ENCODE measurements around the gene KCNJ4.
"Not testable (repeated sequence)": the region's sequence is repeated elsewhere in the genome, so short reads cannot be mapped to it uniquely, and the experiment has no call there.

The KCNJ4 gene

DNA sequence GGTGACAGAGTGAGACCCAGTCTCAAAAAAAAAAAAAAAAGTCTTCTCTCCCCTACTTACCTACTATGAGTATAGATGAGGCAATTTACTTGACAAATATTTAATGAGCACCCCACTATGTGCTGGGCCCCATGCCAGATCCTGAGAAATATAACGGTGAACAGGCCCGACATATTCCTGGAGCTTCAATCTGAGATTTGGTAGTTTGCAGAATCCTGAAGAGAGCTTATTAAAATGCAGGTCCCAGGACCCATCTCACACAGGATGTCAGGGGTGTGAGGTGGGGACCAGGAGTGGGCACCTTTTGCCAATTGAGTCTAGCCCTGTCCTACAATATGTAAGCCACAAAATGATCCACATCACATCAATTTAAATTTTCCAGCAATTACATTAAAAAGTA lies 44.0 kb downstream of the KCNJ4 start:
- DNase-seq = no peak

DNA sequence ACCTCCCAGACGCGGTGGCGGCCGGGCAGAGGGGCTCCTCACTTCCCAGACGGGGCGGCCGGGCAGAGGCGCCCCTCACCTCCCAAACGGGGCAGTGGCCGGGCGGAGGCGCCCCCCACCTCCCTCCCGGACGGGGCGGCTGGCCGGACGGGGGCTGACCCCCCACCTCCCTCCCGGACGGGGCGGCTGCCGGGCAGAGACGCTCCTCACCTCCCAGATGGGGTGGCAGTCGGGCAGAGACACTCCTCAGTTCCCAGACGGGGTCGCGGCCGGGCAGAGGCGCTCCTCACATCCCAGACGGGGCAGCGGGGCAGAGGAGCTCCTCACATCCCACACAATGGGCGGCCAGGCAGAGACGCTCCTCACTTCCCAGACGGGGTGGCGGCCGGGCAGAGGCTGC lies 45.1 kb downstream of the KCNJ4 start:
- DNase-seq = not testable (repeated sequence)

DNA sequence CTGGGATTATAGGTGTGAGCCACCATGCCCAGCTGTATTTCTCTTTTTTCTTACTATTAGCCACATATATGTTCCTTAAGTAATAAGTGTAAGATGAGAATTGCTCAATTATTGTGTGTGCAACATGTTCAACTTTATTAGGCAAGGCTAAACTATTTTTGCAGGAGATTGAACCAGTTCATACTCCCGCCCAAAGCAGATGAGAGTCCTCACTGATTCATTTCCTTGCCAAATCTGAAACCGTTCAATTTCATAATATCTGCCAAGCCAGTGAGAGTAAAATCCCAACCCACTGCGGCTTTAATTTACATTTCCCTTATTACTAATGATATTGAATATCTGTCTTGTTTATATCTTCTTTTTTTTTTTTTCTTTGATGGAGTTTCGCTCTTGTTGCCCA lies 48.4 kb downstream of the KCNJ4 start:
- DNase-seq = no peak

DNA sequence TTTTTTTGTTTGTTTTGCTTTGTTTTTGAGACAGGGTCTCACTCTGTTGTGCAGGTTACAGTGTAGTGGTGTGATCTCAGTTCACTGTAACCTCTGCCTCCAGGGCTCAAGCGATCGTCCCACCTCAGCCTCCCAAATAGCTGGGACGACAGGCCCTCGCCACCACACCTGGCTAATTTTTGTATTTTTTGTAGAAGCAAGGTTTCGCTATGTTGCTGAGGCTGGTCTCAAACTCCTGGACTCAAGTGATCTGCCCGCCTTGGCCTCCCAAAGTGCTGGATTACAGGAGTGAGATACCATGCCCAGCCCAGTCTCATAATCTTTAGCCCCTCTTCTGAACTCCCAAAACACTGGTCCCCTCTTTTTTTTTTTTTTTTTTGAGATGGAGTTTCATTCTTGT lies 50.6 kb downstream of the KCNJ4 start:
- no peak for DNase-seq

DNA sequence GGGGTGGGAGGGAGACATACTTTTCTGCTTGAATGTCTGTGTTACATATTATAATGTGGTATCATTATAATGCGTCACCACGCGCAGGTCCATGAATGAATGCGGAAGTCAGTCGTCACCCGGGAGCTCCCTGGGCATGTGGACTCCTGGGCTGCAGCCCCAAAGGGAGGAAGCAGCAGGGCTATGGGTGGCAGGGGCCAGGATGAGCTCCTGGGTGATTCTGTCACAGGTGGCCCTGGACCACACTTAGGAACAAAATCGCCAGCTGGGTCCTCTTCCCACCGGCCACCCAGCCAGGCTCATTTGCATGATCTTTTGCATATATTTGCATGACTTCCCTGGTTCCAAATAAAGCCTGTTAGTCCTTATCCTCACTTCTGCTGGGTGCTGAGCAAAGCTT lies 51.2 kb downstream of the KCNJ4 start:
- DNase-seq = peak; percentile 95 to 96

DNA sequence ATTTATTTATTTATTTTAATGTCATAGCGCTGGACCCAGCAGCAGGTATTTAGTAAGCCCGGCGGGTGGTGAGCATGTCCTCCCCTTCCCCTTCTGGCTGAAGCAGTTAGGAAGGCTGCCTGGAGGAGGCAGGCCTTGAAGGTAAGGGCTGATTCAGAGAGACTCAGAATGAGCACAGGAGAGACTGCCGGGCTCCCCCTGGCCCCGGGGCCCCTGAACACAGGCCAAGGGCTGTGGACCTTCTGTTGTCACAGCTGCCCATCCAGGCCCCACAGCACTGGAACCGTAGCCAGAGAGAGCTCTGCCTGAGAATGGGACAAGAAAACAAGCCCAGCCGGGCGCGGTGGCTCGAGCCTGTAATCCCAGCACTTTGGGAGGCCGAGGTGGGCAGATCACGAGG lies 52.8 kb downstream of the KCNJ4 start:
- no peak for DNase-seq

DNA sequence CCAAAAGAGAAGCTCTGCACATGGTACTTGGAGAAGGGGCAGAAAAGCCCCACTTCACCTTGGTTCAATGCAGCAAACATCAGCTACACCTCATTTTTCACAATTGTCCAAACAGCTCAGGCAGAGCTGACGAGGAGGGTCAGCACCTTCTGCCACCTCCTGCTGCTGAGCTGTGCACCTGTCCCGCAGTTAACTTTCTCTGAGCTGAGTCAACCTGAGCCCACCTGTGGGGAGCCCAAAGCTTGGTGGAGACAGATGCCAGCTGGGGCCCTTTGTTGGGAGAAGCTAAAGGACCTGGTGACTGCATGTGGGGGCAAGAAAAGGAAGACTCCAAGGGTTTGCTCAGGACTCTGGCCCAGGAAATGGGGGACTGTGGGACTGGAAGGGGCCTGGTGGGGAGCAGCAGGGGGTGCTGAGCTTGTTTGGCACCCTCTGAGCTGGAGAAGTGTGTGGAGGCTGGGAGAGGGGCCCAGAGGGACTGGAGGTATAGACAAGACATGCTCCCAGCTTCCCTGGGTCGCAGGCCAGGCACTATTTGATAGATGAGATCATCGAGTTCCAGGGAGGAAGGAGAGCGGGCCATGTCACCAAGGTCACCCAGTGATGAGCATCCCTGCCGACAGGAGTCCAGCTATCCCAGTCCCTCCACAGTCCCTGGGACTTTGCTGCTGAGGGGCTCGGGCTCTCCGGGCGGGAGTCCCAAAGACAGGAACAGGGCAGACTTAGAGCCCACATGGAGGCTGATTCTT lies 53.5 kb downstream of the KCNJ4 start:
- DNase-seq = peak in 1 of 2 experiments; percentile 40

DNA sequence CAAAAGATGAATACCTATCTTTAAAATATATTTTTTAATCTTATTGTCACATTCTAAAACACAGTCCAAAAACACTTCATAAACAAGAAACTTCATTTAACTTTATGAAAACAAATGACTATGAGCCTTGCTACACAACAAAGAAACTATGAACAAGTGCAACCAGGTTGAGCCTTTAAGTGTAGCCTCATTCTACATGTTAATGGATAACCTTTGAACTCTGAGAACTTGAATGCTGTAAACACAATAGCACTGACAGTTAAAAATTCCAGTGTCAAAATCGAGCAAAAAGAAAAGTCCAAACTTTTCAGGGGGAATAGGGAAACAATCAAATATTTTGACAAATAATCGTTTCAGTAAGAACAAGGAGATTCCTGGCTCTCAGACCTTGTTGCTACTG lies 54.7 kb downstream of the KCNJ4 start:
- peak in 1 of 2 experiments; percentile 21 for DNase-seq

DNA sequence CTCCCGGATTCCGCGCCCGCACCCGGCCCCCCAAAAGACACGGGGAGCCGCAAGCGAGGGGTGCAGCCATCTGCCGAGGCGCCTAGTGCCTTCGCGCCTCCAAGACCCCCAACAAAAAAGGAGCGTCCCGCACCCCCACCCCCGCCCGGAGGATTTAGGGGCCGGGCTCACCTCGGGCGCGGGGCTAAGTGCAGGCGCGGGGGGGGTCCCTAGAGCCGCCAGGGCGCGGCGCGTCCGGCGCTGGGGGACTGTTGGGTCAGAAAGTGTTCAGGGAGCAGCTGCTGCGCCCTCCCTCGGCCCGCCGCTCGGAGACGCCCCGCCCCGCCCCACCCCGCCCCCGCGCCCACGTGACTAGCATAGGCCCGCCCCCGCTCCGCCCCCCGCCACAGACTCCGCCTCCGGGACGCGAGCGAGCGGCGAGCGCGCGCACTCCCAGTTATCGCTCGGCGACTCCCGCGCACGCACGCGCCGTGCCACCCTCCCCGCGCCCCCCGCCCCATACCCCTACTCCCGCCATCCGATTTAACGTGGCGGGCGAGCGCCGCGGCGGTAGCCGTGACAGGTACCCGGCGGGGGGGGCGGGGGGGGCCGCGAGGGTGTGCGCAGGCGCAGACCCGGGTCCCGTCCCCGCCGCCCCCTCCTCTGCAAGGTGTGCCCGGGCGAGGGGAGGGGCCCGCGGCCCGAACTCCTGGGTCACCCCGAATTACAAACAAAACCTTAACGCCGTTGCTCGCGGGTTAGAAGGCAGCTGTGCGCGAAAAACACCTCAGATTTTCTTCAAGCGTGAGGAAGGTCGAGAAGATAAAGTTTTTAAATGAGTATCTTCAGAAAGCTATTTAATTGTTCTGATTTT lies 56.2 kb downstream of the KCNJ4 start:
- DNase-seq = peak in 1 of 2 experiments; percentile 89

DNA sequence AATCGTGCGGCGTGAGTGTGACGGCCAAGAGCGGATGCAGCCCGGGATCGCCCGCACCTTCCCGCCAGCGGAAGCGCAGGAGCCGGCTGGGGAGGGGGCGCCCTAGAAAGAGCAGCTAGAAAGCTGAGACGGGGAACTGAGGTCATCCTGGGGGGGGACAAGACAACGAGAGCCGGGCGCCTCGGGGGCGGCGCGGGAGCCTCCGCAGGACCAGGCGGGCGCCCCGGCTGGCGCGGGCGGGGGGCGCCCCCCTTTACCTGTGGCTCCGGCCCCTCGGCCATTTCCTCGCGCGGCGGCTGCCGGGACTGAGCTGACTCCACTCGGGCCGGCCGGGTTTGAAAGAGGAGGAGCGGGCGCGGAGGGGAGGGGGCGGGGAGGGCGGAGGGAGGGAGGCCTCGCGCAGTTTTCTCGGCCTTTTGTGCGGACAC lies 56.8 kb downstream of the KCNJ4 start:
- DNase-seq = peak in 1 of 2 experiments; percentile 67

DNA sequence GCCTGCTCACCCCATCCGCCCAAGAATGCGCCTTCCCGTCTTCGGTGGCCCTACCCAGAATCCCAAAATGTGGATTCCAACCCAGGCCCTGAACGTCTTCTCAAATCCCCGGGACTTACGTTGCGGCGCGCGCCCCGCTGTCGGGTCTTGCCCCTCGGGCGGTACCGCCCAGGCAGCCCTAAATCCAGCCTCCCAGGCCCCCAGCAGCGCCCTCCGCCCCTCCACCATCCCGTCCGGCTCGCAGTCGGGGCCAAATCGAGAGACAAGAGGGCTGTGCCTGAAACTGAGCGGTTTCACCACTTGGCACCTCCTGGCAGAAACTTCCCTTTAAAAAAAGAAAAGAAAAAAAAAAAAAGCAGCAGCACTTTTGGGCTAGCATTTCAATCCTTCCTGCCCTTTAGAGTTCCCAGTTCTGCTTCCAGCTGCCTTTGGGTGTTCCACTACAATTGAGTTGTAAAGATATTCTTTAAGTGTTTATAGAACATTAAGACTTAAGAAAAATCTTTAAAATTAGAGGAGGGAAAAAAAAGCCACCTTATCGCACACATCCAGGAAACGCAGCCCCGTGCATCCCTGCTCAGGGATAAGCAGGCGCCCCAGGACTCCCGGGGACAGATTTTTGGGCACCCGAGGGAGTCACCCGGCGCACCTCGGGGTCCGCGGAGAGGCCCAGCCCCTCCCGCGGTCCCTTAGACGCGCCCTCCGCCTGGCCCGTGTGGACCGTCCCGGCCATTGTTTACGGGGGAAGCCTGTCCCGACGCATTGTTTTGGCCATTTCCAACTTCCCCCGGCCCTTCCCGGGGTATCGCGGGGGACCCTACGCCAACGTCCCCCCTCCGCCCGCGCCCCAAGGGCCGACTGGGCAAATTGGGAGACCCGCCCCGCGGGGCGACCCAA lies 57.6 kb downstream of the KCNJ4 start:
- DNase-seq = peak in 1 of 2 experiments; percentile 28

DNA sequence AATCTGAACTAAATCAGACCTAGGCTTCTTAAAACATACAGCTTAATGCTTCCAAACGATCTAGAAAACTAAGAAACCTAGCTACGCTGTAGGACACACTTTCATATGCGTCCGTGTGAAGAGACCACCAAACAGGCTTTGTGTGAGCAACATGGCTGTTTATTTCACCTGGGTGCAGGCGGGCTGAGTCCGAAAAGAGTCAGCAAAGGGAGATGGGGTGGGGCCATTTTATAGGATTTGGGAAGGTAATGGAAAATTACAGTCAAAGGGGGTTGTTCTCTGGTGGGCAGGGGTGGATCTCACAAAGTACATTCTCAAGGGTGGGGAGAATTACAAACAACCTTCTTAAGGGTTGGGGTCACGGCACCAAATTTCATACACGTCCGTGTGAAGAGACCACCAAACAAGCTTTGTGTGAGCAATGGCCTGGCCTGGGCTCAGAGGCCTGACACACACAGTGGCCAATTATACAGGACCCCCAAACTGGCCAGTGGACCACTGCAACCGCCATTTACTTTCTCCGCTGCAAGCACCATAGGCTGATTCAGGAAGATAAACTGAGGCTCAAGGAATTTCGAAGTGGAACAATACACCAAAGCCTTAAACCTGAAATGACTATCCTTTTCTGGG lies 58.4 kb downstream of the KCNJ4 start:
- not testable (repeated sequence) for DNase-seq

DNA sequence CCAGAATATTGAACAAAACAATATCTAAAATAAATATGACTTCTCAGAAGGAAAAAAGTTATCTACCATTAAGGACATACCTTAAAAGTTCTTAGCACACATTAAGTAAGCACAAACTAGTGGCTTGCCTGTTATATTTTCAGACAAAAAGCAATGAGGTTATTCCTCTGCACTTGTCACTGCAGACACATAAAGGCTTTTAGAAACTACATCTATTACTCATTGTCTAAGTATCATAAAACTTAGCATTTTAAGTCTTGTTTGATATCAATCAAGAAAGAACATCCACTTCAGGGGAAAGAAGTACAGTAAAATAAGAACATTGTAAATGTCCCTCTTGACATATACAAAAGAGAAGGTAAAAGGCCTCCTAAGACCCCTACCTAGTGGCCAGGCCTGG lies 59.1 kb downstream of the KCNJ4 start:
- peak in 1 of 2 experiments; percentile 22 for DNase-seq

DNA sequence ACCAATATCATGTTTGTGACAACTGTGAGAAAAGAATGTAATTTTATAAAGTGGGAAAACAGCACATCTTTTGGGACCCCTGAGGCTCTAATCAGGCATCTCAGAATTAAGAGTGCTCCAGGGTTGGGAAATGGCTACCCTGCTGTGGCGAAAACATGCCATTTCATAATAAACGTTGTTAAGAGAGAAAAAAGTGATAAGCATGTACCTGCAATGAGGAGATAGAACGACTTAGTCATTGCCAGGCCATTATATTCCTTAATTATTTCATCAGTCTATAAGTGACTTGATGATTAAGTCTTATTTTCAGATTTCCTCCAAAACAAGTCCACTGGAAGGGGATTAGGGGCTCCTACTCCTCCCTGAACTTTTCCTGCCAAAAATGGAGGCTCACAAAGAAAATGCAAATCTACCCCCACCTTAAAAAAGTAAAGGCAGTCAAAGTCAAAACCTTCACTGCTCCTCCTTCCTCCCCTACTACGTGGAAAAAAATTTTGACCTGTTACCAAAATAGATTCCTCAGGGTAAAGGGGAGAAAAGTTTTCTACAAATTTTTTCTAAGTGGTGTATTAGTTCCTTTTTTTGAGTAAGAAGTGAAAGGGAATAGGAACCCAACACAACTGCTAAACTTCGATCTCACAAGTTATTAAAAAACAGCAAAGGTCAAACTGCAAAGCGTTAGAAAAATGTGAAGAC lies 59.9 kb downstream of the KCNJ4 start:
- DNase-seq = not testable (repeated sequence)

DNA sequence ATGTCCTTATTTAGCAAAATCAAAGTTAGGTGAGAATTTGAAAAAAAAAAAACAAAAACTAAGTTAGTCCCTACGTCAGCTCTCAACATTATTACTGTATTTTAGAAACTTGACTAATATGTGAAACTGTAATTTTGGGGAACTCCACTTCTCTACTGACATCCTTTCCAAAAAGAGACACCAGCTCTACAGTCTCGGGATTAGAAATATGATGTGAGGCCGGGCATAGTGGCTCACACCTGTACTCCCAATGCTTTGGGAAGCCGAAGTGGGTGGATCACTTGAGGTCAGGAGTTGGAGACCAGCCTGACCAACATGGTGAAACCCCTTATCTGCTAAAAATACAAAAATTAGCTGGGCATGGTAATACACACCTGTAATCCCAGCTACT lies 65.6 kb downstream of the KCNJ4 start:
- not testable (repeated sequence) for DNase-seq

DNA sequence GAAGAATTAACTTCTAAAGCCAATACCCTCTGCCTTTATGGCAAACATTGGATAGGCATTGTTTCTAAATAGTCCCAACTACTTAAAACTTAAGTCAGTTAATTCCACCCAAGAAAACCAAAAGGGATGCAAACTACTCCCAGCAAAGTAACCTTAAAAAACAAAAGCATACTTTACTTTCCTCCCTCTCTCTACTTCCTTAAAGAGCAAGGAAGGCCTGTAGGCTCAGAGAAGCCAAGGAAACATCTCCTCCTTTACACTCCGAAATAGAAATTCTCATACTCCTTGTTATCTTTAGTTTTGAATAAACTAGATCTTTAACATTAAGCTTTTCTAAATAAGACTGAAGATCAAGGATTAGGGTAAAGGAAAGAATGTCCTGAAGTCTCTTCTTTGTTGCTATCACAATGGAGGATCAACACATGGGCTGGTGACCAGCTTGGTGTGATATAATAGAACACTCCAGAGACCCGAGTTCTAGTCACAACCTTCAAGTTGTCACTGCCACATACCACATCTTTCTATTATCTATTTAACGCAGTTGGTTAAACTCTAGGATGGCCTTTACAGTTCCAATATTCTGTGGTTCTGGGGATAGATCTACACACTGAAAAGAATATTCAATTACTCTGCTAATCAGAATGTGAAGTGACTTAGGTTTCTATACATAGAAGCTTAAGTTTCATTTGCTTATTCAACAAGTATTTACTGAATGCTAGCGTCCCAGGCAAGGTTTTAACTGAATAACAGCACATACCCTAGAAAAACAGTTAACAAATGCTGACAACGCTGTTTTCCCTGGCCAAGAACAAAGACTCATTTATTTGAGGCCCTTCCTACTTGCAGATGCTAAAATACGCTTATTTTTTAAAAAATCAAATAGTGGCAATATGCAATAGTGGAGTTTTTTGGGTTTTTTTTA lies 66.2 kb downstream of the KCNJ4 start:
- DNase-seq = not testable (repeated sequence)

DNA sequence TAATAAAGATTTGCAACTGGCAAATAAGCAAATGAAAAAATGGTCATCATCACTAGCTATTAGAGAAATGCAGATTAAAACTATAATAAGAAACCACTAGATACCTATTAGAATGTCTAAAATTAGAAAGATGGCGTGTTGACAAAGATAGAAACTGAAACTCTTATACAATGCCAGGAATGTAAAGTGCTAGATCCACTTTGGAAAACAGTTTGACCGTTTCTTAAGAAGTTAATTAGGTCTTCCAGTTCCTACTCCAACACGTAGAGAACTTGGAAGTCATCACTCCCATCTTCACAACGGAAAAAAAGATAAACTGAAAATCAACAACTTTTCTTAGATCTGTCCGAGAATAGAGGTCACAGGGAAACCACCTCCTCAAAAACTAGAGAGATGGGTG lies 68.1 kb downstream of the KCNJ4 start:
- not testable (repeated sequence) for DNase-seq

DNA sequence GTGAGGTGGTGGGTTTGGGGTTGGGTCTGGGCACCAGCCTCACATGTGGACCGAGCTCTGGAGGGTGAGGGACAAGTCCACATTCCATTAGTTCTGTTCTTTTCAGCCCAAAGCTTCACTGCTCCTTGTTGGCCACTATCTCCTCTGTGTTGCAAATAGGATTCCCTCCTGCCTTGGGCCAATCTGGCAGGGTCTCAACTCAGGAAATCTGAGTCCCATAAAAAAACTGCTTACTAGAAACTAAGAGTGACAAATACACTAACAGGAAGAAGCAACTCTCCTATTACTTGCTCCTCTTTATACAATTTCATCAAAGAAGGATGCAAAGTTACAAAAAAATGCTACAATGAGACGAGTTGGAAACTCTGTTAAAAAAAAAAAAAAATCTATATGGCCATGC lies 71.6 kb downstream of the KCNJ4 start:
- DNase-seq = no peak

DNA sequence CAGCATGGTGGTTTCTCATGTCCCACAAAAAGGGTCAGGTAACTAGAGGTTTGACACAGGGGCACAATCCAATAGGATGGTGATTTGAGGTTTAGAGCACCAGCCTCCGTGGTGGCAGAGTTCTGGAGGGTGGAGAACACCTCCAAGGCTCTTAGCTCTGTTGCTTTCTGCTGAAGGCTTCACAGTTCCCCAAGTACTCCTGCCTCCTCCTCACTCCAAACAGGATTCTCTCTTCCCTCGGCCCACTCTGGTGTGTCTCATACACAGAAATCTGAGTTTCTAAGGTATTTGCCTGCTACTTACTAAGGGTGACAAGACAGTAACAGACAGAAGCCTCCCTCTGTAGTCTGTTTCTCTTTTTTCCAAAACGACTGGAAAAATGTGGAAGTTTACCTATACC lies 73.6 kb downstream of the KCNJ4 start:
- DNase-seq = not testable (repeated sequence)

Data from NCI-H526 (cell line).